Melanocyte of skin (primary cell): ENCODE data around the gene CREB3. TPM values are rescaled to one million over a fixed set of nuclear protein-coding genes. Genes with fewer than 3 reads are reported as not detected.

Experiments used
- small RNA-seq, 2 donors: library from RNA; depleted of rRNA; stranded (forward); fragments of <200 nt; gene quantifications; one replicate each; pipeline ENCODE3, GENCODE V24; 2012
- total RNA-seq, 2 donors: library from RNA; depleted of rRNA; stranded (reverse); fragments of >200 nt; gene quantifications; 2 replicates each; pipeline ENCODE4 v1.2.3, GENCODE V29; 2012

The CREB3 gene
- 10 to 100 TPM; 46.5 to 48.6 TPM for total RNA-seq

GRCh38 chr9:35732185-35732799, at the start of gene CREB3, which contains the start of gene TLN1:
CREB3 (plus strand) TSS chr9:35732666; CDS start chr9:35732773, 107 bp downstream.
TLN1 (minus strand) TSS chr9:35732195; CDS start chr9:35725694, 6,501 bp downstream.

GRCh38 chr9:35689542-35690293, 42.7 kb upstream of the CREB3 start, which contains the start of gene TPM2:
TPM2 (minus strand) TSS chr9:35689925; CDS start chr9:35689817, 108 bp downstream.

GRCh38 chr9:35748858-35749514, 16.5 kb downstream of the CREB3 start, which contains the start of the genes GBA2 and RGP1:
GBA2 (minus strand) TSS chr9:35749228; CDS start chr9:35748704, 524 bp downstream.
RGP1 (plus strand) TSS chr9:35749287; CDS start chr9:35749756, 469 bp downstream.

GRCh38 chr9:35754264-35754663, 21.8 kb downstream of the CREB3 start, which contains the start of gene MSMP:
MSMP (minus strand) TSS chr9:35754276; CDS start chr9:35754129, 147 bp downstream.

Small RNAs within 50 kb of the gene (small RNA-seq; reads per million reads assigned to genes)
- gene MIR6853: 1.1 to 1.6 reads per million in 2 donors

Other genes with a start within 250 kb of the CREB3 start
- gene RUSC2, start 242.6 kb upstream of the CREB3 start, total RNA-seq: 10 to 100 TPM; 12.4 to 13.0 TPM
- gene TESK1, start 127.4 kb upstream of the CREB3 start, total RNA-seq: 10 to 100 TPM in 1 of 2 donors, 1 to 10 TPM in 1; 9.3 to 10.3 TPM
- 1 to 10 TPM in 1 of 2 donors, under 1 TPM in 1; 0.33 to 1.0 TPM for gene CD72, start 114.3 kb upstream of the CREB3 start, total RNA-seq
- gene SIT1, start 81.7 kb upstream of the CREB3 start, total RNA-seq: not detected
- gene RMRP, start 74.6 kb upstream of the CREB3 start, total RNA-seq: over 10,000 TPM; 172,345 to 336,493 TPM
- 10 to 100 TPM in 1 of 2 donors, 1 to 10 TPM in 1; 9.3 to 11.4 TPM for gene CCDC107, start 74.4 kb upstream of the CREB3 start, total RNA-seq
- gene ARHGEF39, start 67.5 kb upstream of the CREB3 start, total RNA-seq: 1 to 10 TPM; 1.7 to 7.0 TPM
- not detected for gene CA9, start 58.7 kb upstream of the CREB3 start, total RNA-seq
- gene TPM2, start 42.7 kb upstream of the CREB3 start, total RNA-seq: 10 to 100 TPM in 1 of 2 donors, 1 to 10 TPM in 1; 4.5 to 34.0 TPM
- 100 to 1,000 TPM; 135 to 143 TPM for gene TLN1, start 471 bp upstream of the CREB3 start, total RNA-seq
- gene GBA2, start 16.6 kb downstream of the CREB3 start, total RNA-seq: 10 to 100 TPM; 37.3 to 41.3 TPM
- 10 to 100 TPM; 13.0 to 16.2 TPM for gene RGP1, start 16.6 kb downstream of the CREB3 start, total RNA-seq
- gene MSMP, start 21.6 kb downstream of the CREB3 start, total RNA-seq: not detected
- 10 to 100 TPM; 10.7 to 17.3 TPM for gene NPR2, start 58.9 kb downstream of the CREB3 start, total RNA-seq
- 1 to 10 TPM in 1 of 2 donors, under 1 TPM in 1; 0.67 to 1.0 TPM for gene SPAG8, start 79.6 kb downstream of the CREB3 start, total RNA-seq
- gene HINT2, start 82.4 kb downstream of the CREB3 start, total RNA-seq: 10 to 100 TPM; 31.6 to 41.6 TPM
- gene FAM221B, start 96.1 kb downstream of the CREB3 start, total RNA-seq: not detected
- gene TMEM8B, start 96.6 kb downstream of the CREB3 start, total RNA-seq: 1 to 10 TPM in 1 of 2 donors, under 1 TPM in 1; 0.33 to 1.7 TPM
- not detected for gene OR13J1, start 137.7 kb downstream of the CREB3 start, total RNA-seq
- under 1 TPM in 1 of 2 donors, not detected in 1; 0.33 TPM for gene HRCT1, start 173.5 kb downstream of the CREB3 start, total RNA-seq
- under 1 TPM in 1 of 2 donors, not detected in 1; 0.34 TPM for gene SPAAR, start 176.8 kb downstream of the CREB3 start, total RNA-seq
- not detected for gene OR2S2, start 225.5 kb downstream of the CREB3 start, total RNA-seq